ENCODE results near the gene DENND1A. TPM values are rescaled to one million over a fixed set of nuclear protein-coding genes. Genes with fewer than 3 reads are reported as not detected.

The DENND1A gene
- polyA plus RNA-seq, 1 experiment, result 16.2 TPM

DNA sequence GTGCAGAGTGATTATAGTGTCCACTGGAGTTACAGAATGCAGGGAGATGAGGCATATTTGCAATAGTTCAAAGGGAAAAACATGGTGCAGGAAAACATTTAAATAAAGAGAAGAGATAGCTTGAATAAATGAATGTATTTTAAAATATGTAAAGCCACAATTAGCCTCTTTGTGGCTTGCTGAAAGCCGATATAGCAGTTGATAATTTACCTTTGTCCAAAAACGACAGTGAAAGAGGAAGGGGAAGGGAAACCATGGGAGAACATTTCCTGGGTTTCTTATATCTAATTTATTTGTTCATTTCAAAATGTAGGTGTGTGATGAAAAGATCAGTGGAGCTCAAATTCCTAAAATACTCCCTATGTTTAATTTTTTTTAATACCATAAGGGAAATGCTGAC, 156.1 kb downstream of the DENND1A start:
- TF ChIP-seq, protein P1, sequence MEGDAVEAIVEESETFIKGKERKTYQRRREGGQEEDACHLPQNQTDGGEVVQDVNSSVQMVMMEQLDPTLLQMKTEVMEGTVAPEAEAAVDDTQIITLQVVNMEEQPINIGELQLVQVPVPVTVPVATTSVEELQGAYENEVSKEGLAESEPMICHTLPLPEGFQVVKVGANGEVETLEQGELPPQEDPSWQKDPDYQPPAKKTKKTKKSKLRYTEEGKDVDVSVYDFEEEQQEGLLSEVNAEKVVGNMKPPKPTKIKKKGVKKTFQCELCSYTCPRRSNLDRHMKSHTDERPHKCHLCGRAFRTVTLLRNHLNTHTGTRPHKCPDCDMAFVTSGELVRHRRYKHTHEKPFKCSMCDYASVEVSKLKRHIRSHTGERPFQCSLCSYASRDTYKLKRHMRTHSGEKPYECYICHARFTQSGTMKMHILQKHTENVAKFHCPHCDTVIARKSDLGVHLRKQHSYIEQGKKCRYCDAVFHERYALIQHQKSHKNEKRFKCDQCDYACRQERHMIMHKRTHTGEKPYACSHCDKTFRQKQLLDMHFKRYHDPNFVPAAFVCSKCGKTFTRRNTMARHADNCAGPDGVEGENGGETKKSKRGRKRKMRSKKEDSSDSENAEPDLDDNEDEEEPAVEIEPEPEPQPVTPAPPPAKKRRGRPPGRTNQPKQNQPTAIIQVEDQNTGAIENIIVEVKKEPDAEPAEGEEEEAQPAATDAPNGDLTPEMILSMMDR (IDR thresholded peaks at IDR 0.05; ENCODE audit: low read depth, low read length), result no peak
- CTCF ChIA-PET, result interaction anchor here (0.6 kb wide), 2 partner anchors 210 to 763 kb away, joined by 3 to 4 read pairs; no protein-coding TSS in a partner anchor
- no peak for DNase-seq (ENCODE audit: low read depth, low spot score)
- Histone ChIP-seq H3K27me3 (ENCODE audit: control insufficient read depth, insufficient read depth, low read length) (no peaks in the 10 kb centered on the region), H3K27ac (ENCODE audit: low read depth, low read length) (no peak overlapping the region), H3K9me3 (ENCODE audit: control insufficient read depth, insufficient read depth, low read length) (no peaks in the 10 kb centered on the region), H3K4me3 (ENCODE audit: low read depth, low read length) (no peak overlapping the region)
- POLR2A ChIA-PET, result no interaction called here

DNA sequence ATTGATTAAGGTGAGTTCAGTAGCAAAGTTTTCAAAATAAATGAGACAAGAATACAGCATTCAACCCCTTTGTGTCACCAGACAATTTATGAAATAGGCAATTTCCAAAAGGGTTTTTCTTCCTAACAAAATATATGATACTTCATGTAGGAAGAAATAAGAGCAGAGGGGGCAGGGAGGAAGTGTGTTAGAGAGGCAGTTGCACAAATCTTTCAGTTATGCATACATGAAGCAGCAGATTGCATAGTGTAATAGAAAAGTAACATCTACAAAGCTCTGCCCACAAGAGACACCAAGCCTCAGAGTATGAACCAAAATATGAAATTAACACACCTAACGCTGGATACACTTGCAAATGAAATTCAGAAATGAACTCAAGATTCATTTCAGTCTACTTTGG, 157.0 kb downstream of the DENND1A start:
- ChIA-PET POLR2A (no interaction called here), CTCF (no interaction called here)
- TF ChIP-seq, protein P1 (IDR thresholded peaks at IDR 0.05; ENCODE audit: low read depth, low read length), result no peak
- no peaks in the 10 kb centered on the region for H3K9me3 ChIP-seq (ENCODE audit: control insufficient read depth, insufficient read depth, low read length)
- no peak overlapping the region for H3K27ac ChIP-seq (ENCODE audit: low read depth, low read length)
- H3K27me3 ChIP-seq (ENCODE audit: control insufficient read depth, insufficient read depth, low read length), result no peaks in the 10 kb centered on the region
- DNase-seq (ENCODE audit: low read depth, low spot score), result no peak
- no peak overlapping the region for H3K4me3 ChIP-seq (ENCODE audit: low read depth, low read length)

DNA sequence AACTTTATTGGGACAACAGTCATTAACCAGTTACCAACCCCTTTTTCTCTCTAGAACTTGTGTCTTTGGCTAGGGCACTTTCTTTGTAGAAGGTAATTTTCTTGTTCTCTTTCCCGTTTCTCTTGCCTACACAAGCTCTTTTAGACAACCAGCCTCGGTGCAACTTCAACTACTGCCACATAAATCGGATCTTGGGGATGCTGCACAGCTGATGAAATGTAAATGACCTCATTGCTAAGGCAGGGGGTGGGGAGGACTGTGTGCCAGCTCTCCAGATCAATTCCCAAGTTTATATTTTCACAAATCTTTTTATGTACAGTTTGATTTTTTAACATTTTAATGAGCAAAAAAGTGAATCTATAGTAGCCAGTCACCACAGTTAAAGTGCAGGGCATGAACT, 157.6 kb downstream of the DENND1A start:
- ChIA-PET POLR2A (no interaction called here), CTCF (no interaction called here)
- Histone ChIP-seq H3K27ac (ENCODE audit: low read depth, low read length) (no peak overlapping the region), H3K4me3 (ENCODE audit: low read depth, low read length) (no peak overlapping the region), H3K27me3 (ENCODE audit: control insufficient read depth, insufficient read depth, low read length) (no peaks in the 10 kb centered on the region), H3K9me3 (ENCODE audit: control insufficient read depth, insufficient read depth, low read length) (no peaks in the 10 kb centered on the region)
- DNase-seq (ENCODE audit: low read depth, low spot score), result no peak
- TF ChIP-seq, protein P1 (IDR thresholded peaks at IDR 0.05; ENCODE audit: low read depth, low read length), result no peak

DNA sequence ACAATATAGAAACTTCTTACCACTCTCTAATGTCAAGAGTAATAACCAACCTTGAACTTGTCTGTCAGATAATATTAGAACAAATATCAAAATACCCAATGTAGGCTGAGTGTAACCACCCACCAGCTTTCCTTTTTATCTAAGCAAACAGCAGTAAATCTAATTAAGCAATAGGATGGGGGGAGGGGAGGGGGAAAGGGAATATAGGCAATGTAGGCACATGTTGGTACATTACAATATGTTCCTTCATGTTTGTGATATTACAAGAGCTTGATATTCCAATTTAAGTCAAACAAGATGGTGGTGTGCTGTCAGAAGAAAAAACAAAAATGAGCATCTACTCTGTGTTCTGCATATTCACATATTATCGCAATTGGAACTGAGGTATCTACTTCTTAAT, 158.2 kb downstream of the DENND1A start:
- Histone ChIP-seq H3K4me3 (ENCODE audit: low read depth, low read length) (no peak overlapping the region), H3K27me3 (ENCODE audit: control insufficient read depth, insufficient read depth, low read length) (no peaks in the 10 kb centered on the region), H3K27ac (ENCODE audit: low read depth, low read length) (no peak overlapping the region), H3K9me3 (ENCODE audit: control insufficient read depth, insufficient read depth, low read length) (no peaks in the 10 kb centered on the region)
- ChIA-PET POLR2A (no interaction called here), CTCF (interaction anchor here (0.6 kb wide), 1 partner anchor 621 kb away, joined by 4 read pairs; no protein-coding TSS in a partner anchor)
- DNase-seq (ENCODE audit: low read depth, low spot score), result no peak
- TF ChIP-seq, protein P1 (IDR thresholded peaks at IDR 0.05; ENCODE audit: low read depth, low read length), result no peak

DNA sequence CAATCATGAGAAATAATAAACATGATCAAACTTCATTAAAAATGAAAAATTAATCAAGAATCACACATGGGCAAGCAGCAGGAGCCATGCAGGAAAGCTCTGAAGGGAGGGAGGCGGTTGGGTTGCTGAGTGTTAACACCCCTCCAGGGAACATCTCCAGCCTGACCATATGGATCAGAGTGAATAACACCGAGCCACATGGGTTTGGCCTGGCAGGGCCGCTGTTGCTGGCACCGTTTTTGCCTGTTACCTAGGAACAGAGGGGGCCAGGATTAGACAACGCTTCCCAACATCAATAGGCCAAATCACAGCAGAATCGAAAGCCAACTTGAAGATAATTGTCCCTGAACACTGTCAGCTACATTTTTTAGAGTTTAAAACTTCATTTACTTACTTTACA, 160.2 kb downstream of the DENND1A start:
- no peaks in the 10 kb centered on the region for H3K27me3 ChIP-seq (ENCODE audit: control insufficient read depth, insufficient read depth, low read length)
- H3K9me3 ChIP-seq (ENCODE audit: control insufficient read depth, insufficient read depth, low read length), result no peaks in the 10 kb centered on the region
- ChIA-PET POLR2A (no interaction called here), CTCF (interaction anchor here (1.6 kb wide), 1 partner anchor 12 kb away, joined by 3 read pairs; no protein-coding TSS in a partner anchor)
- no peak for DNase-seq (ENCODE audit: low read depth, low spot score)
- no peak overlapping the region for H3K27ac ChIP-seq (ENCODE audit: low read depth, low read length)
- TF ChIP-seq, protein P1 (IDR thresholded peaks at IDR 0.05; ENCODE audit: low read depth, low read length), result no peak
- H3K4me3 ChIP-seq (ENCODE audit: low read depth, low read length), result no peak overlapping the region
